Mesendoderm (in vitro differentiated cells): ENCODE results near the gene DEFB108B.
"Not testable (repeated sequence)": the region's sequence is repeated elsewhere in the genome, so short reads cannot be mapped to it uniquely, and the experiment has no call there.

Experiments used
- DNase-seq: peaks from one replicate; pipeline ENCODE4 v3.0.0; 2013
- H2AK5ac ChIP-seq: 2 replicates; pipeline ENCODE4 v1.6.1; 2013; ENCODE audit warnings: low read length, inconsistent platforms
- H2BK120ac ChIP-seq: 2 replicates; pipeline ENCODE4 v1.6.1; 2013; ENCODE audit warnings: low read depth, mild to moderate bottlenecking, low read length, moderate library complexity, mixed read lengths
- H2BK15ac ChIP-seq: replicated peaks from 2 replicates; pipeline ENCODE4 v1.6.1; 2013; ENCODE audit warnings: low read depth, mild to moderate bottlenecking, moderate library complexity
- H2BK5ac ChIP-seq: 2 replicates; pipeline ENCODE4 v1.6.1; 2013; ENCODE audit warnings: low read length, inconsistent platforms
- H3K18ac ChIP-seq: 2 replicates; pipeline ENCODE4 v1.6.1; 2013; ENCODE audit warnings: mild to moderate bottlenecking, low read length, mixed read lengths
- H3K23ac ChIP-seq: one replicate; pipeline ENCODE4 v1.6.1; 2013; ENCODE audit warnings: low read length
- H3K27ac ChIP-seq: 2 replicates; pipeline ENCODE4 v1.5.1; 2013; ENCODE audit warnings: low read depth, mild to moderate bottlenecking, inconsistent platforms, low read length, moderate library complexity
- H3K27me3 ChIP-seq: 2 replicates; pipeline ENCODE4 v1.6.1; 2013; ENCODE audit warnings: low read length, control low read depth, mild to moderate bottlenecking, inconsistent platforms; ENCODE audit not compliant: insufficient read depth, poor library complexity
- H3K36me3 ChIP-seq: 2 replicates; pipeline ENCODE4 v1.6.1; 2013; ENCODE audit warnings: low read length, inconsistent platforms; ENCODE audit not compliant: control insufficient read depth, insufficient read depth
- H3K4ac ChIP-seq: one replicate; pipeline ENCODE4 v1.6.1; 2013; ENCODE audit warnings: low read depth, mild to moderate bottlenecking, low read length, moderate library complexity
- H3K4me1 ChIP-seq: 2 replicates; pipeline ENCODE4 v1.6.1; 2013; ENCODE audit warnings: low read depth, low read length, inconsistent platforms; ENCODE audit not compliant: control insufficient read depth
- H3K4me2 ChIP-seq: 2 replicates; pipeline ENCODE4 v1.6.1; 2013; ENCODE audit warnings: low read length
- H3K4me3 ChIP-seq: 2 replicates; pipeline ENCODE4 v1.5.1; 2013; ENCODE audit warnings: mild to moderate bottlenecking, low read length
- H3K56ac ChIP-seq: one replicate; pipeline ENCODE4 v1.6.1; 2013; ENCODE audit warnings: low read length
- H3K79me1 ChIP-seq: 2 replicates; pipeline ENCODE4 v1.6.1; 2013; ENCODE audit warnings: low read length, inconsistent platforms
- H3K79me2 ChIP-seq: 2 replicates; pipeline ENCODE4 v1.6.1; 2013; ENCODE audit warnings: mild to moderate bottlenecking, low read length; ENCODE audit not compliant: control insufficient read depth, insufficient read depth
- H3K9ac ChIP-seq: 2 replicates; pipeline ENCODE4 v1.6.1; 2013; ENCODE audit warnings: low read length, inconsistent platforms
- H4K5ac ChIP-seq: one replicate; pipeline ENCODE4 v1.6.1; 2013; ENCODE audit warnings: low read length
- H4K8ac ChIP-seq: one replicate; pipeline ENCODE4 v1.6.1; 2013; ENCODE audit warnings: low read depth, mild to moderate bottlenecking, control low read depth, low read length, moderate library complexity
- WGBS: extraction: QIAGEN DNeasy Blood & Tissue Kit; methylation state at CpG from one replicate; pipeline ENCODE4 v1.1.7; 2013; ENCODE audit warnings: low lambda C conversion rate, missing lambda C conversion rate; ENCODE audit not compliant: insufficient coverage; ENCODE audit errors: extremely low coverage; 5-methylcytosine and 5-hydroxymethylcytosine counted together

DEFB108B gene

GRCh38 chr11:71804158-71804947, 28.6 kb upstream of the DEFB108B start:
- H3K18ac ChIP-seq, H3K79me1 ChIP-seq, H4K5ac ChIP-seq, H2BK5ac ChIP-seq, H3K56ac ChIP-seq, H3K9ac ChIP-seq, H3K4me3 ChIP-seq, H3K27ac ChIP-seq, H3K4me2 ChIP-seq, H2BK120ac ChIP-seq, H2BK15ac ChIP-seq, H3K4me1 ChIP-seq, H3K36me3 ChIP-seq, H4K8ac ChIP-seq, H2AK5ac ChIP-seq, H3K27me3 ChIP-seq, H3K79me2 ChIP-seq, H3K4ac ChIP-seq, H3K23ac ChIP-seq: not testable (repeated sequence)
- DNase-seq = peak; percentile 40
- WGBS = no CpG with 5 or more reads among the region's 9 CpGs

DNA sequence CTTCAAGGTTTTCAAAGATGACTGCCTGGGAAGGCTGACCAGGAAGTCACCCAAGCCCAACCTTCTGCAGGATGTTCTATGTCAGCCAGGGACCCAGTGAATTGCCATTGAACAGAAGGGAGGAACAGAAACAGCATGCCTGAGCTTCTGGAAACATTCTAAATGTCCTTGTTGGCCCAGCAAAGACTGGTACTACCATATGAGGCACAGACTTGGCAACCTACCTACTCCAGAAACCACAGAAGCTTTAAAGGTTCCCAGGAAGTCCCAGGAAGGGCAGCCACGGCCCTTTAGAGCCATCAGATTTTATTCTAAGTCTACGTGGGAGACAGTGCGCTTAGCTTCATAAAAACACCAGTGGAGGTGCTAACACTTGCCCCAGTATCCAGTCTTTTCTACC, 20.5 kb upstream of the DEFB108B start:
- not testable (repeated sequence) for H3K79me1 ChIP-seq, H3K27ac ChIP-seq, H3K9ac ChIP-seq, H4K5ac ChIP-seq, H4K8ac ChIP-seq, H3K56ac ChIP-seq, H3K4me2 ChIP-seq, H3K23ac ChIP-seq, H3K4me3 ChIP-seq, H3K36me3 ChIP-seq, H2BK120ac ChIP-seq, H3K4me1 ChIP-seq, H2BK5ac ChIP-seq, H3K27me3 ChIP-seq, DNase-seq, H3K18ac ChIP-seq, H3K79me2 ChIP-seq, H3K4ac ChIP-seq, H2AK5ac ChIP-seq, H2BK15ac ChIP-seq
- WGBS = no CpG with 5 or more reads among the region's 3 CpGs

GRCh38 chr11:71813481-71814355, 19.3 kb upstream of the DEFB108B start:
- peak overlapping the region; percentile 76 for H3K18ac ChIP-seq
- H3K9ac ChIP-seq = peak overlapping the region; percentile 38
- H2BK15ac ChIP-seq, H2AK5ac ChIP-seq, H2BK120ac ChIP-seq, H3K4me1 ChIP-seq, H3K4me2 ChIP-seq, H3K36me3 ChIP-seq, H3K27ac ChIP-seq, H4K5ac ChIP-seq, H2BK5ac ChIP-seq, H3K79me2 ChIP-seq, H3K27me3 ChIP-seq, H3K23ac ChIP-seq, H3K79me1 ChIP-seq, H3K4me3 ChIP-seq: not testable (repeated sequence)
- H3K56ac ChIP-seq = peak overlapping the region; percentile 60
- WGBS = no CpG with 5 or more reads among the region's 46 CpGs
- peak overlapping the region; percentile 71 for H3K4ac ChIP-seq
- peak overlapping the region; percentile 81 for H4K8ac ChIP-seq
- peak; percentile 92 for DNase-seq

DNA sequence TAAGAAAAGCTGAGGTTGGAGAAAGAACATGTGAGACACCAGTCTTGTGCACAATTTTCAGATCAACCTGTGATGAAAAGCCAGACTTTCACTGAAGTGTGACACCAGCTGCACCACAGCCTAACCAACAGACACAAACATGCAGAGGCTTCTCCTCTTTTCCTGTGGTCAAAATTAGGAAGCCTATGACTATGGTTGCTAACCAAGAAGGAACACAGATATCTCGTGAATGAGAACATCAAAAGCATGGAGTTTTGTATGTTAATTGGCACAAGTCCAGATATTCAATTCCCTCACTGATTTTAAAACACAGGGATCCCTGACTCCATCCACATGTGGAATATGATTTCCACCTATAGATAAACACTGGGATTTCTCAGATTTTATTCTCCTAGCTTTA, 11.5 kb upstream of the DEFB108B start:
- H4K5ac ChIP-seq, H2AK5ac ChIP-seq, H3K23ac ChIP-seq, H3K4me2 ChIP-seq, H3K79me1 ChIP-seq, DNase-seq, H3K9ac ChIP-seq, H3K27ac ChIP-seq, H3K18ac ChIP-seq, H2BK5ac ChIP-seq, H3K4me3 ChIP-seq, H2BK15ac ChIP-seq, H3K4me1 ChIP-seq, H3K27me3 ChIP-seq, H4K8ac ChIP-seq, H3K36me3 ChIP-seq, H3K4ac ChIP-seq, H3K79me2 ChIP-seq, H2BK120ac ChIP-seq, H3K56ac ChIP-seq: not testable (repeated sequence)
- no CpG with 5 or more reads among the region's 1 CpG for WGBS

DNA sequence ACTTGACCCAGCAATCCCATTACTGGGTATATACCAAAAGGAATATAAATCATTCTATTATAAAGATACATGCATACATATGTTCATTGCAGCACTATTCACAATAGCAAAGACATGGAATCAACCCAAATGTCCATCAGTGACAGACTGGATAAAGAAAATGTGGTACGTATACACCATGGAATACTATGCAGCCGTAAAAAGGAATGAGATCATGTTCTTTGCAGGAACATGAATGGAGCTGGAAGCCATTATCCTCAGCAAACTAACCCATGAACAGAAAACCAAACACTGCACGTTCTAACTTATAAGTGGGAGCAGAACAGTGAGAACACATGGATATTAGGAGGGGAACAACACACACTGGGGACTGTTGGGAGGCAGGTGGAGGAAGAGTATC, 3.8 kb upstream of the DEFB108B start:
- DNase-seq, H2BK15ac ChIP-seq, H3K18ac ChIP-seq, H3K4me2 ChIP-seq, H2AK5ac ChIP-seq, H3K4me3 ChIP-seq, H3K79me1 ChIP-seq, H3K36me3 ChIP-seq, H4K5ac ChIP-seq, H3K9ac ChIP-seq, H3K4ac ChIP-seq, H4K8ac ChIP-seq, H2BK120ac ChIP-seq, H3K4me1 ChIP-seq, H3K27me3 ChIP-seq, H3K56ac ChIP-seq, H3K79me2 ChIP-seq, H2BK5ac ChIP-seq, H3K23ac ChIP-seq, H3K27ac ChIP-seq: not testable (repeated sequence)
- WGBS = no CpG with 5 or more reads among the region's 3 CpGs
